AG10803 (cell line): ENCODE data around the gene KCNJ4.

Source experiments
- DNase-seq: peaks from one replicate; pipeline ENCODE4 v3.0.0; 2010; ENCODE audit warnings: low read depth
- H3K4me3 ChIP-seq: 2 replicates; pipeline ENCODE4 v1.5.1; 2011; ENCODE audit warnings: mild to moderate bottlenecking, low read length, control low read depth
- CTCF ChIP-seq: conservative IDR thresholded peaks from 2 replicates; pipeline ENCODE4 v1.5.1; 2011; ENCODE audit warnings: mild to moderate bottlenecking, low read length, control low read depth, inconsistent platforms

KCNJ4 gene

GRCh38 chr22:38455076-38455529 lies at the start of gene KCNJ4:
KCNJ4 (minus strand) TSS chr22:38455199; CDS start chr22:38428132, 27,067 bp downstream.
- TF ChIP-seq CTCF, result no peak
- no peak within 1 kb of the TSS for H3K4me3 ChIP-seq

GRCh38 chr22:38503021-38503420 lies 48.0 kb upstream of the KCNJ4 start:
- H3K4me3 ChIP-seq, result peak overlapping the region; percentile 67
- no peak for DNase-seq
- no peak for TF ChIP-seq CTCF

More at GRCh38 chr22:38455076-38455529, at the start of gene KCNJ4:
- DNase-seq, result no peak

- H3K4me3 ChIP-seq, result no peak overlapping the region; the same call in 1 of the 2 replicates
- no peak for TF ChIP-seq CTCF
- no peak for DNase-seq
Observed at GRCh38 chr22:38501797-38502672, 47.0 kb upstream of the KCNJ4 start.

- TF ChIP-seq CTCF, result no peak
- no peak overlapping the region for H3K4me3 ChIP-seq
- DNase-seq, result no peak
Observed at GRCh38 chr22:38497869-38498268, 42.9 kb upstream of the KCNJ4 start.

GRCh38 chr22:38494939-38495338 lies 39.9 kb upstream of the KCNJ4 start:
- DNase-seq, result no peak
- TF ChIP-seq CTCF, result 0 out of 2 replicates have a peak, but pooled peaks have one; percentile 2

GRCh38 chr22:38494498-38494897 lies 39.5 kb upstream of the KCNJ4 start:
- no peak for DNase-seq
- no peak overlapping the region for H3K4me3 ChIP-seq

More at GRCh38 chr22:38494939-38495338, 39.9 kb upstream of the KCNJ4 start:
- no peak overlapping the region for H3K4me3 ChIP-seq

More at GRCh38 chr22:38494498-38494897, 39.5 kb upstream of the KCNJ4 start:
- TF ChIP-seq CTCF, result no peak
